Measurements from ENCODE around the gene CBLB.

Gene CBLB

GRCh38 chr3:105868742-105869530 is at the start of gene CBLB:
Gene CBLB, minus strand, starts transcription at chr3:105869012. Its CDS starts 1,435 bp downstream, at chr3:105867577.
- DNase-seq (ENCODE audit: low spot score): peak; percentile 97

- no peak for DNase-seq (ENCODE audit: low spot score)
These were observed 48.0 kb upstream of the CBLB start for GRCh38 chr3:105916767-105917166.

- DNase-seq (ENCODE audit: low spot score): no peak
These were observed 46.7 kb upstream of the CBLB start for GRCh38 chr3:105915524-105915923.

GRCh38 chr3:105913616-105914015 is 44.8 kb upstream of the CBLB start:
- no peak for DNase-seq (ENCODE audit: low spot score)

GRCh38 chr3:105912891-105913290 is 44.1 kb upstream of the CBLB start:
- no peak for DNase-seq (ENCODE audit: low spot score)

- DNase-seq (ENCODE audit: low spot score): no peak
These were observed 42.7 kb upstream of the CBLB start for GRCh38 chr3:105911496-105911895.

- no peak for DNase-seq (ENCODE audit: low spot score)
These were observed 39.0 kb upstream of the CBLB start for GRCh38 chr3:105907777-105908176.

- peak; percentile 16 for DNase-seq (ENCODE audit: low spot score)
These were observed 38.0 kb upstream of the CBLB start for GRCh38 chr3:105906836-105907235.

- DNase-seq (ENCODE audit: low spot score): no peak
These were observed 37.5 kb upstream of the CBLB start for GRCh38 chr3:105906345-105906744.

- no peak for DNase-seq (ENCODE audit: low spot score)
These were observed 36.5 kb upstream of the CBLB start for GRCh38 chr3:105905328-105905727.

- no peak for DNase-seq (ENCODE audit: low spot score)
These were observed 36.0 kb upstream of the CBLB start for GRCh38 chr3:105904678-105905284.

GRCh38 chr3:105904251-105904650 is 35.4 kb upstream of the CBLB start:
- DNase-seq (ENCODE audit: low spot score): no peak

- DNase-seq (ENCODE audit: low spot score): peak; percentile 35
These were observed 30.7 kb upstream of the CBLB start for GRCh38 chr3:105899516-105899915.

- DNase-seq (ENCODE audit: low spot score): no peak
These were observed 22.3 kb upstream of the CBLB start for GRCh38 chr3:105891101-105891500.

GRCh38 chr3:105888621-105889579 is 20.1 kb upstream of the CBLB start:
- DNase-seq (ENCODE audit: low spot score): no peak

GRCh38 chr3:105885256-105885655 is 16.4 kb upstream of the CBLB start:
- DNase-seq (ENCODE audit: low spot score): no peak

GRCh38 chr3:105883798-105884377 is 15.1 kb upstream of the CBLB start:
- no peak for DNase-seq (ENCODE audit: low spot score)

GRCh38 chr3:105880681-105881290 is 12.0 kb upstream of the CBLB start:
- no peak for DNase-seq (ENCODE audit: low spot score)

- DNase-seq (ENCODE audit: low spot score): peak; percentile 66
These were observed 9.2 kb upstream of the CBLB start for GRCh38 chr3:105878061-105878460.

GRCh38 chr3:105877336-105877910 is 8.6 kb upstream of the CBLB start:
- DNase-seq (ENCODE audit: low spot score): no peak

- DNase-seq (ENCODE audit: low spot score): no peak
These were observed 8.0 kb upstream of the CBLB start for GRCh38 chr3:105876780-105877327.

Data from kidney tubule cell (primary cell).